Upper lobe of right lung (tissue), 1 donor: ENCODE measurements around the gene COX6B1. TPM values are rescaled to one million over a fixed set of nuclear protein-coding genes. Genes with fewer than 3 reads are reported as not detected.

Experiments used
- ATAC-seq: fragments of 200-7000 bp; cut with Tn5 transposase; one replicate; pipeline ENCODE4 v1.9.1; 2020; ENCODE audit warnings: mild to moderate bottlenecking, moderate library complexity
- DNase-seq: peaks from one replicate; pipeline ENCODE4 v3.0.0-alpha.2; 2020
- H3K27ac ChIP-seq: fragments of 200-600 bp; one replicate; pipeline ENCODE4 v1.8.0; 2022
- H3K27me3 ChIP-seq: fragments of 200-600 bp; one replicate; pipeline ENCODE4 v1.8.0; 2022; ENCODE audit warnings: mild to moderate bottlenecking
- H3K36me3 ChIP-seq: fragments of 200-600 bp; one replicate; pipeline ENCODE4 v1.8.0; 2022
- H3K4me1 ChIP-seq: fragments of 200-600 bp; one replicate; pipeline ENCODE4 v1.8.0; 2022
- H3K4me3 ChIP-seq: fragments of 200-600 bp; one replicate; pipeline ENCODE4 v1.8.0; 2022; ENCODE audit warnings: mild to moderate bottlenecking
- H3K9me3 ChIP-seq: fragments of 200-600 bp; one replicate; pipeline ENCODE4 v1.8.0; 2022
- CTCF ChIP-seq: fragments of 200-600 bp; IDR thresholded peaks from one replicate; pipeline ENCODE4 v1.8.0; 2022; ENCODE audit warnings: antibody characterized with exemption
- intact Hi-C: fragments of 100-400 bp; cut with DNase I; formaldehyde crosslinking; loops from one replicate; pipeline ENCODE4 v1.11.0; 2022
- total RNA-seq: library from RNA; stranded (reverse); fragmentation: NEBNext Ultra II Directional; extraction: Animal tissue kit (Norgen Biotek cat#: 25700); gene quantifications from one replicate; pipeline ENCODE4 v1.2.1, GENCODE V29; 2021
- donor health status: DM: no; HTN: yes; CAD: no; lungs with severe emphysema.

Gene COX6B1
- total RNA-seq, 1 donor from 2014 or later = 226 TPM

- H3K4me1 ChIP-seq = no peaks in the 10 kb centered on the region
- peaks cover 38% of the 10 kb centered on the region for H3K36me3 ChIP-seq
- H3K4me3 ChIP-seq = no peak overlapping the region
- intact Hi-C loops = no loop called here
- H3K9me3 ChIP-seq = no peaks in the 10 kb centered on the region
- no peak overlapping the region for H3K27ac ChIP-seq
- no peaks in the 10 kb centered on the region for H3K27me3 ChIP-seq
- DNase-seq (no peak), ATAC-seq (no peak)
- TF ChIP-seq CTCF = no peak
Observed at GRCh38 chr19:35661995-35662340, 13.8 kb downstream of the COX6B1 start.

GRCh38 chr19:35663981-35664380 is 15.9 kb downstream of the COX6B1 start:
- no peaks in the 10 kb centered on the region for H3K4me1 ChIP-seq
- ATAC-seq (no peak), DNase-seq (no peak)
- H3K27me3 ChIP-seq = no peaks in the 10 kb centered on the region
- peaks cover 18% of the 10 kb centered on the region for H3K36me3 ChIP-seq
- H3K9me3 ChIP-seq = no peaks in the 10 kb centered on the region
- intact Hi-C loops = no loop called here
- H3K27ac ChIP-seq = no peak overlapping the region
- no peak overlapping the region for H3K4me3 ChIP-seq
- TF ChIP-seq CTCF = no peak

GRCh38 chr19:35665157-35665556 is 17.0 kb downstream of the COX6B1 start:
- Histone ChIP-seq H3K9me3 (no peaks in the 10 kb centered on the region), H3K27me3 (no peaks in the 10 kb centered on the region), H3K4me1 (no peaks in the 10 kb centered on the region), H3K27ac (no peak overlapping the region), H3K36me3 (peaks cover 6% of the 10 kb centered on the region), H3K4me3 (no peak overlapping the region)
- ATAC-seq = no peak
- intact Hi-C loops = no loop called here
- DNase-seq = no peak
- no peak for TF ChIP-seq CTCF

- intact Hi-C loops = no loop called here
- H3K4me1 ChIP-seq = no peaks in the 10 kb centered on the region
- no peak overlapping the region for H3K27ac ChIP-seq
- no peaks in the 10 kb centered on the region for H3K9me3 ChIP-seq
- ATAC-seq = no peak
- no peak for DNase-seq
- H3K4me3 ChIP-seq = no peak overlapping the region
- peaks cover 6% of the 10 kb centered on the region for H3K36me3 ChIP-seq
- H3K27me3 ChIP-seq = no peaks in the 10 kb centered on the region
- TF ChIP-seq CTCF = no peak
Observed at GRCh38 chr19:35665604-35666003, 17.5 kb downstream of the COX6B1 start.

GRCh38 chr19:35666251-35666913 is 18.3 kb downstream of the COX6B1 start, which contains the start of gene UPK1A:
UPK1A (plus strand) TSS chr19:35666517; CDS start chr19:35666813, 296 bp downstream.
- no peaks in the 10 kb centered on the region for H3K27me3 ChIP-seq
- H3K9me3 ChIP-seq = no peaks in the 10 kb centered on the region
- no peak for TF ChIP-seq CTCF
- H3K4me1 ChIP-seq = no peaks in the 10 kb centered on the region
- DNase-seq (no peak), ATAC-seq (peak; percentile 29)
- H3K27ac ChIP-seq = no peak within 1 kb of the TSS
- peaks cover 6% of the 10 kb centered on the region for H3K36me3 ChIP-seq
- intact Hi-C loops = no loop called here
- H3K4me3 ChIP-seq = no peak within 1 kb of the TSS

GRCh38 chr19:35669566-35669965 is 21.4 kb downstream of the COX6B1 start:
- no peak for TF ChIP-seq CTCF
- Histone ChIP-seq H3K27ac (no peak overlapping the region), H3K36me3 (no peaks in the 10 kb centered on the region), H3K27me3 (peaks cover 13% of the 10 kb centered on the region), H3K4me1 (no peaks in the 10 kb centered on the region), H3K9me3 (no peaks in the 10 kb centered on the region), H3K4me3 (no peak overlapping the region)
- DNase-seq (no peak), ATAC-seq (no peak)
- intact Hi-C loops = no loop called here
